Measurements from ENCODE around the gene PUM1.

The PUM1 gene

GRCh38 chr1:31065310-31066217 lies at the start of gene PUM1:
TSS of gene PUM1 (minus strand) at chr1:31065717. CDS start at chr1:31059566, 6,151 bp downstream.
- TF ChIP-seq CTCF (IDR thresholded peaks at IDR 0.05) = no peak
- no peak for TF ChIP-seq ZFX (IDR thresholded peaks at IDR 0.05; ENCODE audit: borderline replicate concordance)

GRCh38 chr1:31112266-31112935 lies 46.9 kb upstream of the PUM1 start:
- TF ChIP-seq ZFX (IDR thresholded peaks at IDR 0.05; ENCODE audit: borderline replicate concordance) (no peak), CTCF (IDR thresholded peaks at IDR 0.05) (no peak)
- no peak overlapping the region for H3K27ac ChIP-seq

More at GRCh38 chr1:31065310-31066217, at the start of gene PUM1:
- H3K27ac ChIP-seq = peak within 1 kb of the TSS; percentile 88

GRCh38 chr1:31111290-31111951 lies 45.9 kb upstream of the PUM1 start:
- TF ChIP-seq CTCF (IDR thresholded peaks at IDR 0.05) (no peak), ZFX (IDR thresholded peaks at IDR 0.05; ENCODE audit: borderline replicate concordance) (no peak)
- H3K27ac ChIP-seq = no peak overlapping the region

GRCh38 chr1:31110846-31111245 lies 45.3 kb upstream of the PUM1 start:
- TF ChIP-seq ZFX (IDR thresholded peaks at IDR 0.05; ENCODE audit: borderline replicate concordance) (no peak), CTCF (IDR thresholded peaks at IDR 0.05) (no peak)
- no peak overlapping the region for H3K27ac ChIP-seq

DNA sequence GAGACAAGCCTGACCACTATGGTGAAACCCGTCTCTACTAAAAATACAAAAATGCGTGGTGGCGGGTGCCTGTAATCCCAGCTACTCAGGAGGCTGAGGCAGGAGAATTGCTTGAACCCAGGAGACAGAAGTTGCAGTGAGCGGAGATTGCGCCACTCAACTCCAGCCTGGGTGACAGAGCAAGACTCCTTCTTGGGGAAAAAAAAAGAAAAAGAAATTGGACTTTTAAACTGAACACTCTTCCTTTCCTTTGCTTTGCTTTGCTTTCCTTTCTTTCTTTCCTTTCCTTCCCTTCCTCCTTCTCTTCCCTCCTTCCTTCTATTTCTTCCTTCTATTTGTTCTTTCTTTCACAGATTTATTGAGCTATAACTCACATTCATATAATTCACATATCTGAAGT lies 43.3 kb upstream of the PUM1 start:
- TF ChIP-seq ZFX (IDR thresholded peaks at IDR 0.05; ENCODE audit: borderline replicate concordance) (no peak), CTCF (IDR thresholded peaks at IDR 0.05) (no peak)

DNA sequence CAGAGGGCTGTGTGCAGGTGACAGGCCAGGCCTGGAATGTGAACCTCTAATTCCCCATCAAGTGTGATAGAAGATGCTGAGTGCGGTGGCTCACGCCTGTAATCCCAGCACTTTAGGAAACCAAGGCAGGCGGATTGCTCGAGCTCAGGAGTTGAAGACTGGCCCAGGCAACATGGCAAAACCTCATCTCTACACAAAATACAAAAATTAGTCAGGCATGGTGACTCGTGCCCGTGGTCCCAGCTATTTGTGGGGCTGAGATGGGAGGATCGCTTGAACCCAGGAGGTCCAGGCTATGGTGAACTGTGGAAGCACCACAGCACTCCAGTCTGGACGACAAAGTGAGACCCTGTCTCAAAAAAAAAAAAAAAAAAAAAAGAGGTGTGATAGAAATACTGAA lies 40.1 kb upstream of the PUM1 start:
- TF ChIP-seq CTCF (IDR thresholded peaks at IDR 0.05) (no peak), ZFX (IDR thresholded peaks at IDR 0.05; ENCODE audit: borderline replicate concordance) (no peak)
- H3K27ac ChIP-seq = no peak overlapping the region

More for the DNA sequence above, 43.3 kb upstream of the PUM1 start:
- no peak overlapping the region for H3K27ac ChIP-seq

Data from 22Rv1 (cell line).